Measurements from ENCODE around the gene ZNF277. TPM values are rescaled to one million over a fixed set of nuclear protein-coding genes. Genes with fewer than 3 reads are reported as not detected.

ZNF277 gene
- total RNA-seq, 2 donors from 2014 or later: 11.2 to 15.0 TPM

GRCh38 chr7:112257073-112257472 lies 50.6 kb downstream of the ZNF277 start:
- Mint-ChIP-seq H3K36me3 (no peaks in the 10 kb centered on the region), H3K27ac (no peak overlapping the region), H3K9me3 (no peaks in the 10 kb centered on the region), H3K27me3 (no peaks in the 10 kb centered on the region), H3K4me3 (no peak overlapping the region), H3K4me1 (ENCODE audit: low read depth in 2 of 2) (peaks cover 23 to 26% of the 10 kb centered on the region in 2 donors)
- DNase-seq (ENCODE audit: low spot score) (no peak), ATAC-seq (no peak)

DNA sequence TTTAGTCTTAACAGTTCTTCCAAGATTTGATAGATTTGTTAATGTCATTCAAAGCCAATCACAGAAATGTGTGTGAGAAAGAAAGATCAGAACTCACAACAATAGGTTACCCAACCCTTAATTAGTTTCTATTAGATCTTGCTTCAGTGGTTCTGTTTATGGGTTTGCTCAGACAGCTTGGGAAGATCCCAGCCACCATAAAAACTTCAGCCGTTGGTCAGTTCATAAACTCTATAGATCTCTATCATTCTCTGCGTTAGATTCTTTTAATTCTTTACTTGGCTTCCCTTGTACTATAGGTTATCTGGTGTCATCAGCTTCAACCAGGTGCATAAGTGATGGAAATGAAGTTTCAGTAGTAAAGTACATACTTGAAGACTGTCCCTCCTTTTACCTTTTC lies 54.4 kb downstream of the ZNF277 start:
- H3K27ac Mint-ChIP-seq: no peak overlapping the region
- H3K9me3 Mint-ChIP-seq: no peaks in the 10 kb centered on the region
- H3K27me3 Mint-ChIP-seq: no peaks in the 10 kb centered on the region
- peaks cover 22 to 25% of the 10 kb centered on the region in 2 donors for H3K4me1 Mint-ChIP-seq (ENCODE audit: low read depth in 2 of 2)
- no peaks in the 10 kb centered on the region for H3K36me3 Mint-ChIP-seq
- ATAC-seq: no peak
- no peak for DNase-seq (ENCODE audit: low spot score)
- no peak overlapping the region for H3K4me3 Mint-ChIP-seq

DNA sequence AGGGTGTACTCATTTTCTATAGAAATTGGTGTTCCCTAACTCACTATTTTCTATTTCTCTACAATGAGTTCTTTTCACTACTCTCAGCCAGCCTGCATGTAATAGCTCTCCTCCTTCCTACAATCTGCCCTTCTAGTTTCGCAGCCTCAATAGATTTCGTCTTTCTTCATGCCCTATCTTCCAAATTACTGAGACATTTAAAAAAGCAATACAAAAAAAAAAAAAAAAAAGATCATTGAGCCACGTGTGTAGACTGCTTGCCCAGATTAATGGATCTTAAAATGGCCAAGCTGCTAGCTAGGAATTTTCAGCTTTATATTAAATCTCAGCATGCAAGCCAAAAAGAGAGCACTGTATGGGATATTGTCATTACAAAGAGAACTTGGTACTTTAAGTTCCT lies 55.5 kb downstream of the ZNF277 start:
- peaks cover 21 to 24% of the 10 kb centered on the region in 2 donors for H3K4me1 Mint-ChIP-seq (ENCODE audit: low read depth in 2 of 2)
- ATAC-seq: no peak

DNA sequence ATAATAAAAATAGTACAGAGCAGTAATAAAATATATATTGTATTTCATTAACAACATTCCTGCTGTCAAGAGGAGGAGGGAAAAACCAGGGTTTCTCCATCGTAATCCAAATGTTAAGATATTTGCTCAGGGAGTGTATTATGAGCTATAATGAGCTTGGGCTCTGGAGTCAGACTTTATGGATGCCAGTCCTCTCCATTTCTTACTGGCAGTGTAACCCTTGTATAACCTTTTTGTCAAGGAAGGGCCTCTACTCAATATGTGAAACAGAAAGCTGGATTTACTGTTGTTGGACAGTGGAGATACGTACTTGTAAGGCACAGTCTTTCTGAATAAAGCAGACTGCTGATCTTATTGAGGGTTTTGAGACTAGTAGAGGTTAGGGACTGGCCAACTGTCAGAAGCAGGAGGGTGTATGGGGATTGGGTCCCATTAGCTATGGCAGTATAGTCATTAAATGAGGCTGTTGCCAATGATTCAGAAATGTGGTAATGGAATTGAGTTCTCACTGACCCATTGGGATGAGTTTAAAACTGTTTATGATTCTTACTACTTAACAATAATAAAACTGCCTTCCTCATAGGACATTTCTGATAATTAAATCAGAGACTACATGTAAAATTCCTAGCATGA lies 56.5 kb downstream of the ZNF277 start:
- DNase-seq (ENCODE audit: low spot score) (no peak), ATAC-seq (no peak)
- Mint-ChIP-seq H3K27me3 (no peaks in the 10 kb centered on the region), H3K4me1 (ENCODE audit: low read depth in 2 of 2) (peaks cover 25 to 28% of the 10 kb centered on the region in 2 donors), H3K9me3 (no peaks in the 10 kb centered on the region), H3K27ac (no peak overlapping the region), H3K36me3 (no peaks in the 10 kb centered on the region), H3K4me3 (no peak overlapping the region)

More for the DNA sequence above, 55.5 kb downstream of the ZNF277 start:
- Mint-ChIP-seq H3K36me3 (no peaks in the 10 kb centered on the region), H3K4me3 (no peak overlapping the region), H3K27me3 (no peaks in the 10 kb centered on the region), H3K9me3 (no peaks in the 10 kb centered on the region), H3K27ac (no peak overlapping the region)
- no peak for DNase-seq (ENCODE audit: low spot score)

GRCh38 chr7:112263519-112263918 lies 57.0 kb downstream of the ZNF277 start:
- Mint-ChIP-seq H3K27me3 (no peaks in the 10 kb centered on the region), H3K36me3 (no peaks in the 10 kb centered on the region), H3K4me3 (no peak overlapping the region), H3K27ac (no peak overlapping the region), H3K9me3 (no peaks in the 10 kb centered on the region), H3K4me1 (ENCODE audit: low read depth in 2 of 2) (peaks cover 25 to 28% of the 10 kb centered on the region in 2 donors)
- DNase-seq (ENCODE audit: low spot score): no peak
- no peak for ATAC-seq

GRCh38 chr7:112266141-112266540 lies 59.6 kb downstream of the ZNF277 start:
- Mint-ChIP-seq H3K4me3 (no peak overlapping the region), H3K36me3 (no peaks in the 10 kb centered on the region), H3K27me3 (no peaks in the 10 kb centered on the region), H3K27ac (no peak overlapping the region), H3K9me3 (no peaks in the 10 kb centered on the region), H3K4me1 (ENCODE audit: low read depth in 2 of 2) (peaks cover 23 to 28% of the 10 kb centered on the region in 2 donors)
- no peak for DNase-seq (ENCODE audit: low spot score)
- ATAC-seq: no peak

DNA sequence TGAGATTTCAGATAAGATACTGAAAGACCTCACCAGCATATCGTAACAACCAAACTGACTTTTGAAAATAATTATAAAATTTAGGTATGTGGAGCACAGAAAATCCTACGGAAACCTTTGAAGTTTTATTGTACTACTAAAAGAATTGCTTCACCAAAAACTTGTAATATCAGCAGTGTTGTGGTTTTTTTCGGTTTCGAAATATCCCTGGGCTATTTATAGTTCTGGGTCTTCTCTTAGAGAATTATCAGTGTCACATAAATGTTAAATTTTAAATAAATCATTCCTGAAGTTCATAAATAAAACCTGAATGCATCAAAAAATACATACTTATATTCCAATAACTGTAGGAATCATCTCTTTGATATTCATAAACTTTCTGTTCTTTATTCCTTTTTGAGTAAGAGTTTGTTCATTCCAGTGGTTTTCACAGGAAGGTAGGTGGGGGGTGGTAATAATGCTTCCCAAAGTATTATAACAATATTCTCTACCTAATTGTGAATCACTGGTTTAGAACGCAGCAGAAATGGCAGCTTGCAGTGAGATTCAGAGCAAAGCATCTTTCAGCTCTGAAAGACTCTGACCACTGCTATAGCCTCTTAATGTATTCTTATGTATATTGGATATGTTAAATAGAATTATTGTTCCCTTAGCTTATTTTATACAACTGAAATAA lies 60.2 kb downstream of the ZNF277 start:
- ATAC-seq (no peak), DNase-seq (ENCODE audit: low spot score) (no peak)
- H3K36me3 Mint-ChIP-seq: no peaks in the 10 kb centered on the region
- peak overlapping the region in 1 of 2 donors; percentile 31 for H3K27ac Mint-ChIP-seq
- H3K4me3 Mint-ChIP-seq: no peak overlapping the region
- no peaks in the 10 kb centered on the region for H3K9me3 Mint-ChIP-seq
- peaks cover 23 to 25% of the 10 kb centered on the region in 2 donors for H3K4me1 Mint-ChIP-seq (ENCODE audit: low read depth in 2 of 2)
- no peaks in the 10 kb centered on the region for H3K27me3 Mint-ChIP-seq

GRCh38 chr7:112267944-112268691 lies 61.6 kb downstream of the ZNF277 start:
- DNase-seq (ENCODE audit: low spot score) (no peak), ATAC-seq (no peak)
- no peak overlapping the region for H3K27ac Mint-ChIP-seq
- H3K27me3 Mint-ChIP-seq: no peaks in the 10 kb centered on the region
- peaks cover 25 to 31% of the 10 kb centered on the region in 2 donors for H3K4me1 Mint-ChIP-seq (ENCODE audit: low read depth in 2 of 2)
- no peak overlapping the region for H3K4me3 Mint-ChIP-seq
- H3K36me3 Mint-ChIP-seq: no peaks in the 10 kb centered on the region
- no peaks in the 10 kb centered on the region for H3K9me3 Mint-ChIP-seq

DNA sequence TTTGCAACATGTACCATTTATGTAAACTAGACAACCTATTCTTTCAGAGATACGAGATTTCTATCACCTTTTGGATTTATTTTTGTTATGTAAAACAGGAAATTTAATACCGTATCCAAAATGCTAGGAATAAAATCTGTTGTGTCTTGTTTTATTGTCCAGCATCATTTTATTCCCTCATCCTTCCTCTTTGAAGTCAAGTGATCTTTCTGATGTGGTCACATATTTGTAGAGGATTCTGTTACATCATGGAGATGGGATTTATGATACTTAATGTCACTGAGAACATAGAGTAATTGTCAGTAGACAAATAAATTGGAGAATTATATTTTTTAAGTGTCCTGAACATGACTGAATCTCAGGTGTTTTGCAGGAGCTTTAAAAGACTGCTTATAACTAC lies 64.7 kb downstream of the ZNF277 start:
- DNase-seq (ENCODE audit: low spot score) (no peak), ATAC-seq (no peak)
- H3K27me3 Mint-ChIP-seq: no peaks in the 10 kb centered on the region
- H3K27ac Mint-ChIP-seq: no peak overlapping the region
- no peaks in the 10 kb centered on the region for H3K9me3 Mint-ChIP-seq
- no peak overlapping the region for H3K4me3 Mint-ChIP-seq
- no peaks in the 10 kb centered on the region for H3K36me3 Mint-ChIP-seq
- H3K4me1 Mint-ChIP-seq (ENCODE audit: low read depth in 2 of 2): peaks cover 17 to 29% of the 10 kb centered on the region in 2 donors

DNA sequence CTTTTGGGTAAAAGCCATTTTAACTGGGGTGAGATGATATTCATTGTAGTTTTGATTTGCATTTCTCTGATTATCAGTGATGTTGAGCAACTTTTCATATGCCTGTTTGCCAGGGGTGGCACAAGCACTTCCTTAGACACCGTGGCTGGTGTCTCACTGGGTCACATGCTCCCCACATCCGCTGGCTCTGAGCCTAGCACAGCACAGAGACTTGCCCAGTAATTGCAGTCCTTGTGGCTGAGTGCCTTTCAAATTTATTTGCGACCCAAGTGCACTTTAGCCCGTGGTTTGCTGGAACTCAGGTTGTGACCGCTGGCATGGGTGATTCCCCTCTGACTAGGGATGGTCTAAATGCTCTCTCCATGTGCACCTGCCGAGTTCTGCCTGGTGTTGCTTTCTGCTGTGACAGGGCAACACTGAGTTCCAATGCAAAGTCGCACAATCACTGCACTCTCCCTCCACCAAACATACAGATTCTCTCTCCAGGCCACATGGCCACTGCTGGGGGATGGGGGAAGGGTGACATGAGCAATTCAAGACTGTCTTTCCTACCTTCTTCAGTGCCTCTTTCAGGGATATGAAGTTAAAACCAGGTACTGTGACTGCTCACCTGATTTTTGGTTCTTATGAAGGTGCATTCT lies 66.5 kb downstream of the ZNF277 start:
- Mint-ChIP-seq H3K36me3 (no peaks in the 10 kb centered on the region), H3K27me3 (no peaks in the 10 kb centered on the region), H3K9me3 (no peaks in the 10 kb centered on the region), H3K27ac (peak overlapping the region in 1 of 2 donors; percentile 63), H3K4me1 (ENCODE audit: low read depth in 2 of 2) (peaks cover 10 to 21% of the 10 kb centered on the region in 2 donors), H3K4me3 (no peak overlapping the region)
- DNase-seq (ENCODE audit: low spot score): peak; percentile 61
- ATAC-seq: peak; percentile 93 to 95

DNA sequence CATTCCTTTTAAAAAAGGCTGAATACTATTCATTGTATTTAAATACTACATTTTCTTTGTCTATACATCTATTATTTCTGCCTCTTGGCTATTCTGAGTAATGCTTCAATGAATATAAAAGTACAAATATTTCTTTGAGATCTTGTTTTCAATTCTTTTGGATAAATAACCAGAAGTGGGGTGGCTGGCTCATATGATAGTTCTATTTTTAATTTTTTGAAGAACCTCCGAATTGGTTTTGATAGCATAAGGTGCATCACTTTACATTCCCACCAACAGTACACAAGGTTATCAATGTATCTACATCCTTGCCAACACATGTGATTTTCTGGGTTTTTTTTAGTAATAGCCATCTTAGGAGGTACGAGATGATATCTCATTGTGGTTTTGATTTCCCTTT lies 72.5 kb downstream of the ZNF277 start:
- Mint-ChIP-seq H3K9me3 (no peaks in the 10 kb centered on the region), H3K27me3 (no peaks in the 10 kb centered on the region), H3K4me1 (ENCODE audit: low read depth in 2 of 2) (peaks cover 13 to 20% of the 10 kb centered on the region in 2 donors), H3K36me3 (no peaks in the 10 kb centered on the region), H3K4me3 (no peak overlapping the region), H3K27ac (no peak overlapping the region)
- DNase-seq (ENCODE audit: low spot score) (no peak), ATAC-seq (no peak)

DNA sequence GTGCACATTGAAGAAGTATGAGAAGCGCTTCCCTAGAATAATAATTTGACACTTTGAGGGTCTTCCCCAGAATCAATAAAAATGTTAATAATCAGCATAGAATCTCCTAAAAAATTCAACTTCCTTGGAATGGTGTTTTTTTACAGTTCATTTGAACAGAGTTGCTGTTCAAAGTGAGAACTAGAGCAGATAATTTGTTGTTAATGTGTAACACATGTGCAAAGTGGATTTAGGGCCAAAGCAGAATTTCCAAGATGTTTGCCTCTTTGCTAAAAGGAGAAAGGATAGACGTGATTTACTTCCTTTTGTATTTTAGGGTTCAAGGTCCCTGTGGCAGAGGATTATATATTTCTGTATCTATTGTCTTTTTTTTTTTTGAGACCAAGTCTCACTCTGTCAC lies 73.8 kb downstream of the ZNF277 start:
- no peaks in the 10 kb centered on the region for H3K27me3 Mint-ChIP-seq
- H3K9me3 Mint-ChIP-seq: no peaks in the 10 kb centered on the region
- peaks cover 13 to 14% of the 10 kb centered on the region in 2 donors for H3K4me1 Mint-ChIP-seq (ENCODE audit: low read depth in 2 of 2)
- H3K36me3 Mint-ChIP-seq: no peaks in the 10 kb centered on the region
- ATAC-seq (no peak), DNase-seq (ENCODE audit: low spot score) (no peak)
- H3K27ac Mint-ChIP-seq: no peak overlapping the region
- H3K4me3 Mint-ChIP-seq: no peak overlapping the region

- DNase-seq (ENCODE audit: low spot score) (no peak), ATAC-seq (no peak)
- no peak overlapping the region for H3K27ac Mint-ChIP-seq
- H3K4me3 Mint-ChIP-seq: no peak overlapping the region
- no peaks in the 10 kb centered on the region for H3K27me3 Mint-ChIP-seq
- no peaks in the 10 kb centered on the region for H3K9me3 Mint-ChIP-seq
- peaks cover 24% of the 10 kb centered on the region in 2 donors for H3K4me1 Mint-ChIP-seq (ENCODE audit: low read depth in 2 of 2)
- no peaks in the 10 kb centered on the region for H3K36me3 Mint-ChIP-seq
These were observed 76.1 kb downstream of the ZNF277 start for GRCh38 chr7:112282476-112283188.

Data from natural killer cell treated with Interleukin-12 subunit alpha and Interleukin-12 subunit beta and Interleukin-15 and Interleukin-18, amount 100 ng/mL, for 72 hours (primary cell).